GM10248 (cell line): ENCODE results near the gene IFNL4.

ENCODE experiments used
- CTCF ChIA-PET: fragments of 300-600 bp; sonication (Branson Sonifier 250); formaldehyde crosslinking; extraction: SDS; loops from one replicate; lab custom pipeline; 2021; ENCODE audit warnings: antibody characterized with exemption; lab: Yijun Ruan, JAX
- POLR2A ChIA-PET: fragments of 350-650 bp; sonication (Branson Sonifier 250); formaldehyde crosslinking; extraction: SDS; loops from one replicate; lab custom pipeline; 2020; ENCODE audit warnings: antibody characterized with exemption; lab: Yijun Ruan, JAX
- DNase-seq: peaks from one replicate; pipeline ENCODE4 v3.0.0; 2012; ENCODE audit errors: extremely low spot score
- TF ChIP-seq, protein P1 (sequence below): IDR thresholded peaks from 2 replicates; pipeline ENCODE4 v1.5.1; 2012; ENCODE audit warnings: mild to moderate bottlenecking, low read depth; ENCODE audit errors: extremely low read depth, missing control alignments, control extremely low read depth

IFNL4 gene

GRCh38 chr19:39209196-39209595 is 39.5 kb downstream of the IFNL4 start:
- TF ChIP-seq, protein P1, sequence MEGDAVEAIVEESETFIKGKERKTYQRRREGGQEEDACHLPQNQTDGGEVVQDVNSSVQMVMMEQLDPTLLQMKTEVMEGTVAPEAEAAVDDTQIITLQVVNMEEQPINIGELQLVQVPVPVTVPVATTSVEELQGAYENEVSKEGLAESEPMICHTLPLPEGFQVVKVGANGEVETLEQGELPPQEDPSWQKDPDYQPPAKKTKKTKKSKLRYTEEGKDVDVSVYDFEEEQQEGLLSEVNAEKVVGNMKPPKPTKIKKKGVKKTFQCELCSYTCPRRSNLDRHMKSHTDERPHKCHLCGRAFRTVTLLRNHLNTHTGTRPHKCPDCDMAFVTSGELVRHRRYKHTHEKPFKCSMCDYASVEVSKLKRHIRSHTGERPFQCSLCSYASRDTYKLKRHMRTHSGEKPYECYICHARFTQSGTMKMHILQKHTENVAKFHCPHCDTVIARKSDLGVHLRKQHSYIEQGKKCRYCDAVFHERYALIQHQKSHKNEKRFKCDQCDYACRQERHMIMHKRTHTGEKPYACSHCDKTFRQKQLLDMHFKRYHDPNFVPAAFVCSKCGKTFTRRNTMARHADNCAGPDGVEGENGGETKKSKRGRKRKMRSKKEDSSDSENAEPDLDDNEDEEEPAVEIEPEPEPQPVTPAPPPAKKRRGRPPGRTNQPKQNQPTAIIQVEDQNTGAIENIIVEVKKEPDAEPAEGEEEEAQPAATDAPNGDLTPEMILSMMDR, result no peak
- ChIA-PET CTCF (no interaction called here), POLR2A (no interaction called here)
- DNase-seq, result no peak

GRCh38 chr19:39208175-39208795 is 40.4 kb downstream of the IFNL4 start:
- no peak for DNase-seq
- ChIA-PET CTCF (no interaction called here), POLR2A (no interaction called here)
- TF ChIP-seq, protein P1, result no peak

DNA sequence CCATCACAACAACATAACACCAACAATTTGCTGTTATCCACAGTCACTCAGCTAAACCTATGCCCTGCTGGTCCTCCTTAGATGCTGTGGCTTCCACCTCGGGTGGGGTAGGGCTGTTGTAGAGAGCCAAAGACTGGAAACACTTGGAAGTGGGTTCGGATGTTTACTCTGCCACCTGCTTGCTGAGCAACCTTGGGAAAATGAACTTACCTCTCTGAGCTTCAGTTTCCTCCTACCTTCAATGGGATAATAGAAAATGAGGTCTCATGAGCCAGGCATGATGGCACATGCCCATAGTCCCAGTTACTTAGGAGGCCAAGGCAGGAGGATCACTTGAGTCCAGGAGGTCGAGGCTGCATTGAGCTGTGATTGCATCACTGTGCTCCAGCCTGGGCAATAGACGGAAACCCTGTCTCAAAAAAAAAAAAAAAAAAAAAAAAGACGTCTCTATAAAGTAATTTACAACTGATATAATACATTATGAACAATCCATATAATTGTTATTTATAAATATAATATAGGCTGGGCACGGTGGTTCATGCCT is 41.3 kb downstream of the IFNL4 start:
- ChIA-PET CTCF (interaction anchor here (0.8 kb wide), 1 partner anchor 9 kb away, joined by 3 read pairs; no protein-coding TSS in a partner anchor), POLR2A (no interaction called here)
- TF ChIP-seq, protein P1, result no peak
- no peak for DNase-seq

DNA sequence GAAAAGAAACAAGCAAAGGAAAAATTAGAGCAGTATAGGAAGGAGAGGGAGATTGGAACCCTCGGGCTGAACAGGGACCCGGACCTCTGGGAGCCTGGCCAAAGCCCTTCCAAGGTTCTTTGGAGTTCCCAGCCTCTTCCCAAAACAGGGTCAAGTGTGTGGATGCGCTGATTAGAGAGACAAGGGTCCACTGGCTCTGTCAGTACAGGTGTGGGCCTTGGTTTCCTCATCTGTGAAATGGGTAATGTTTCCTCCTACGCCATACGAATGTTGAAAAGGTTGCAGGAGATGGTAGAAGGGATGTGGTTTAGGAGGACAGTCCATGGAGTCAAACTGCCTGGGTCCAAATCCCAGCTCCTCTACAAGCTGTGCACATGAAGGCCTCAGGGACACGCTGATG is 42.5 kb downstream of the IFNL4 start:
- TF ChIP-seq, protein P1, result no peak
- no peak for DNase-seq
- CTCF ChIA-PET, result no interaction called here
- POLR2A ChIA-PET, result no interaction called here

GRCh38 chr19:39205449-39205764 is 43.2 kb downstream of the IFNL4 start:
- no peak for DNase-seq
- CTCF ChIA-PET, result no interaction called here
- TF ChIP-seq, protein P1, result no peak
- POLR2A ChIA-PET, result no interaction called here

DNA sequence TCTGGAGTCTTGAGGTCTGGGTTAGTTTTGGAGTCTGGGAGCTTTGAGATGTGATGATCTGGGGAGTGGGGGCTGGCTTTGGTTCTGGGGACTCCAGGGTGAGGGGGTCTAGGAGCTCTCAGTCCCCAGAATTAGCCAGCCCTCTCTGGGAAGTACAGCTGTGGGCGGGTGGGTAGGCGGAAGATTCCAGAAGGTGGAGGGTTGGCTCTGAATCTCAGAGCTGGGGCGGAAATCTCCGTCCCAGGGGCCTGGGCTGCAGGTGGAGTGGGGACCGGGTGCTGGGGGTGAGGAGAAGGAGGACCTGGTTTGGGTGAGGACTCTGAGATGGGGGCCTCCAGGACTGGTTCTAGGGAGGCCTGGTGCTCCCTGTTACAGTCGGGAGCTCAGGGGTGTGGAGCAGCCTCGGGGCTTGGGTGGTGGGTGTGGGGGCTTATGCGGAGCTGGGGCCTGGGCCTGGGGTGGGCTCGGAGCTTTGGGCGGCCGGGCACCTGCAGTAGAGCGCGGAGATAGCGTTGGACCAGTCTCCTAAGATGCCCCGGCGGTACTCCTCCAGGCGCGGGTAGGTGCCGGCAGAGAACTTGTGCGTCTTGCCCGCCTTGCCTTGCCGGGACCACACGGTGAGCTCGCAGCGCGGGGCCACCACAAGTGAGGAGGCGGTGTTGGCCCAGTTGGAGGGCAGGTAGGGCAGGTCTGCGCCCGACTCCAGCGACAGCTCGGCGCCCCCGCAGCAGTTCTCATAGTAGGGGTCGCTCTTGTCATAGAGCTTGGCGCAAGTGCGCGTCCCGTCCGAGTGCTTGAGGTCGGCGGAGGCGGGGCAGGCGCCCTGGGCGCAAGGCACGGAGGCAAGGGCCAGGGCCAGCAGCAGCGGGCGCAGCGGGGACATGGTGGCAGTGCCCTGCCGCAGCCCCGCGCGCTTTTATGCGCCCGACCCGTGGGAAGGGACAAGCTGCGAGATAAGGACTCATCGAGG is 45.0 kb downstream of the IFNL4 start, which contains the start of gene SYCN:
Gene SYCN, minus strand, starts transcription at position 892 of the 970 bp plus-strand sequence. Its CDS starts 9 bp downstream, at position 883.
- TF ChIP-seq, protein P1, result no peak
- no peak for DNase-seq
- ChIA-PET CTCF (interaction anchor here (1.0 kb wide), 1 partner anchor 16 kb away, joined by 4 read pairs; no protein-coding TSS in a partner anchor), POLR2A (no interaction called here)
